Left ventricle myocardium inferior (tissue), 1 donor: ENCODE data around the gene PIK3R6. TPM values are rescaled to one million over a fixed set of nuclear protein-coding genes. Genes with fewer than 3 reads are reported as not detected.
"Not testable (repeated sequence)": the region's sequence is repeated elsewhere in the genome, so short reads cannot be mapped to it uniquely, and the experiment has no call there.

Experiments
- DNase-seq: peaks from one replicate; pipeline ENCODE4 v3.0.0-alpha.2; 2020
- H3K27ac ChIP-seq: fragments of 200-600 bp; replicated peaks from 2 replicates; pipeline ENCODE4 v1.8.0; 2021
- H3K27me3 ChIP-seq: fragments of 200-600 bp; 2 replicates; pipeline ENCODE4 v1.8.0; 2021; ENCODE audit warnings: low read depth
- H3K36me3 ChIP-seq: fragments of 200-600 bp; 2 replicates; pipeline ENCODE4 v1.8.0; 2021
- H3K4me1 ChIP-seq: fragments of 200-600 bp; 2 replicates; pipeline ENCODE4 v1.8.0; 2021
- H3K4me3 ChIP-seq: fragments of 200-600 bp; 2 replicates; pipeline ENCODE4 v1.8.0; 2021; ENCODE audit warnings: mild to moderate bottlenecking, moderate library complexity
- H3K9me3 ChIP-seq: fragments of 200-600 bp; replicated peaks from 2 replicates; pipeline ENCODE4 v1.8.0; 2021
- CTCF ChIP-seq: fragments of 200-600 bp; IDR thresholded peaks from 2 replicates; pipeline ENCODE4 v1.8.0; 2021; ENCODE audit warnings: antibody characterized with exemption, mild to moderate bottlenecking, borderline replicate concordance
- intact Hi-C: fragments of 100-400 bp; cut with micrococcal nuclease; formaldehyde crosslinking; loops from one replicate; pipeline ENCODE4 v1.11.0; 2022
- total RNA-seq: library from RNA; stranded (reverse); fragmentation: NEBNext Ultra II Directional; extraction: Animal tissue kit (Norgen Biotek cat#: 25700); gene quantifications from one replicate; pipeline ENCODE4 v1.2.1, GENCODE V29; 2021
- donor health status: DM: no; HTN: yes; CAD: no; lungs with severe emphysema.

PIK3R6 gene
- total RNA-seq, 1 donor from 2014 or later, result 1.2 TPM

GRCh38 chr17:8888704-8889302, 21.3 kb upstream of the PIK3R6 start:
- Histone ChIP-seq H3K27ac (peak overlapping the region; percentile 54), H3K4me1 (peaks cover 12% of the 10 kb centered on the region), H3K27me3 (no peaks in the 10 kb centered on the region), H3K4me3 (no peak overlapping the region), H3K36me3 (no peaks in the 10 kb centered on the region), H3K9me3 (no peaks in the 10 kb centered on the region)
- intact Hi-C loops, result no loop called here
- no peak for TF ChIP-seq CTCF
- DNase-seq, result no peak

GRCh38 chr17:8887834-8888703, 20.6 kb upstream of the PIK3R6 start:
- TF ChIP-seq CTCF, result peak; percentile 60
- H3K9me3 ChIP-seq, result no peaks in the 10 kb centered on the region
- intact Hi-C loops, result no loop called here
- H3K27me3 ChIP-seq, result no peaks in the 10 kb centered on the region
- no peaks in the 10 kb centered on the region for H3K36me3 ChIP-seq
- peak overlapping the region; percentile 32 for H3K4me3 ChIP-seq
- peak; percentile 52 for DNase-seq
- H3K27ac ChIP-seq, result peak overlapping the region; percentile 54
- peaks cover 12% of the 10 kb centered on the region for H3K4me1 ChIP-seq

GRCh38 chr17:8887301-8887700, 19.8 kb upstream of the PIK3R6 start:
- Histone ChIP-seq H3K36me3 (no peaks in the 10 kb centered on the region), H3K4me3 (no peak overlapping the region), H3K27me3 (no peaks in the 10 kb centered on the region), H3K4me1 (peaks cover 12% of the 10 kb centered on the region), H3K27ac (no peak overlapping the region), H3K9me3 (no peaks in the 10 kb centered on the region)
- no peak for DNase-seq
- no peak for TF ChIP-seq CTCF
- intact Hi-C loops, result no loop called here

- TF ChIP-seq CTCF, result no peak
- Histone ChIP-seq H3K36me3 (no peaks in the 10 kb centered on the region), H3K4me1 (peaks cover 12% of the 10 kb centered on the region), H3K4me3 (no peak overlapping the region), H3K9me3 (no peaks in the 10 kb centered on the region), H3K27ac (no peak overlapping the region), H3K27me3 (no peaks in the 10 kb centered on the region)
- DNase-seq, result no peak
- intact Hi-C loops, result no loop called here
Measured at GRCh38 chr17:8885967-8886684, 18.7 kb upstream of the PIK3R6 start.

- H3K36me3 ChIP-seq, H3K4me3 ChIP-seq, H3K27ac ChIP-seq, H3K27me3 ChIP-seq, intact Hi-C loops, DNase-seq, H3K9me3 ChIP-seq: not testable (repeated sequence)
- peaks cover 12% of the 10 kb centered on the region for H3K4me1 ChIP-seq
Measured at GRCh38 chr17:8885163-8885966, 17.9 kb upstream of the PIK3R6 start.
